SK-N-MC (cell line): ENCODE data around the gene TNFAIP8.

Experiments
- EZH2 ChIP-seq: fragments of 200-600 bp; sonication (generic); IDR thresholded peaks from one replicate; pipeline ENCODE4 v1.6.1; 2017; ENCODE audit warnings: antibody characterized with exemption
- FOXP2 ChIP-seq: optimal IDR thresholded peaks from 2 replicates; pipeline ENCODE3; 2011; ENCODE audit warnings: mild to moderate bottlenecking, moderate library complexity; ENCODE audit not compliant: insufficient read depth; ENCODE audit errors: extremely low read length, control extremely low read depth
- POLR2AphosphoS5 ChIP-seq: IDR thresholded peaks from 2 replicates; pipeline ENCODE4 v1.6.1; 2012; ENCODE audit warnings: mild to moderate bottlenecking, low read depth, low read length, borderline replicate concordance

DNA sequence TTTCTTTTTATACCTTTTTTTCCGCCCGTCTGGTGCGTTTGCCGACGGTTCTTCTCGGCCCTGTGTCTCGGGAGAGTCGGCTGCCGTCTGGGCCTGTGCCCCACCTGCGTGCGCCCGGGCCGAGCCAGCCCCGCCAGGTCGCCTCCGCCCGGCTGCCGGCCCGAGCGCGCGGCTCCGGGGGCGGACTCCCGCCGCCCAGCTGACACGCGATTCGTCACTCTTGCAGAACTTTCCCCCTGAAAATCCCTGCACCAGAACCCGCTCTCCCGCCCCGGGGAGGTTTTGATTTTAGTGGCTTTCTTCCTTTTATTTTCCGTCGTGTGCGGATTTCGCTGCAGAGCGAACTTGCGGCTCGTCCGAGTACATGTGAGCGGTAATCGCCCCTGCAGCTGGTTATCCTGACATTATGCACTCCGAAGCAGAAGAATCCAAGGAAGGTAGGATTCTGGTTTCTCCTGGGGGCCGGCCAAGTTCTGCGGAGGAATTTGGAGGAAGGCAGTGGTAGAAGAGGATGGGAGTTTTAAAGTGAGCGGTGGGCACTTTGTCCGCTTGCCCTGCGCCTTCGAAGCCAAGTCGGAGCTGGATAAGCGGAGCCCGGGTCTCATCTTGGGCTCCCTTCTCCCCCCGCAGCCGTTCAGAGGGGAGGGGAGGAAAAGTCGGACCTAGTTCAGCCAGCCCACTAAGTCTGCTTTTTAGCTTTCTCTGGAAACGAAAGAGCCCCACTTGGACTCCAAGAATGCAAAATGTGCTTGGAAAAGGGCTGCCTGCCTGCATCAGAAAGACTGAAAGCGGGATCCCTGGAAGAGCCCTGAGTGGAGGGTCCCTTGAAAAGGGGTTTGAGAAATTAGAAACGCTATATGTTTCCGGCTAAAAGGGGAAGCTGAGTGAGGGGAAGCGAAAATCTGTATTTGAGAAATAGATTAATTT lies at the start of gene TNFAIP8:
- no peak for TF ChIP-seq EZH2
- no peak for TF ChIP-seq POLR2AphosphoS5
- no peak for TF ChIP-seq FOXP2
